GM12873 (cell line): ENCODE data around the gene GABRG2.

Experiments
- CTCF ChIP-seq: IDR thresholded peaks from 2 replicates; pipeline ENCODE4 v1.5.1; 2012; ENCODE audit warnings: low read depth, mild to moderate bottlenecking, moderate library complexity, low read length, control low read depth; ENCODE audit not compliant: insufficient read depth; ENCODE audit errors: missing control alignments

Gene GABRG2

GRCh38 chr5:162067655-162068411, at the start of gene GABRG2:
Gene GABRG2, plus strand, starts transcription at chr5:162067773. Its CDS starts 227 bp downstream, at chr5:162068000.
- no peak for TF ChIP-seq CTCF

GRCh38 chr5:162025312-162025711, 42.3 kb upstream of the GABRG2 start:
- TF ChIP-seq CTCF: no peak

GRCh38 chr5:162026803-162027202, 40.8 kb upstream of the GABRG2 start:
- TF ChIP-seq CTCF: no peak

- TF ChIP-seq CTCF: no peak
Measured at GRCh38 chr5:162037431-162037830, 30.1 kb upstream of the GABRG2 start.

GRCh38 chr5:162047279-162047678, 20.3 kb upstream of the GABRG2 start:
- no peak for TF ChIP-seq CTCF

- no peak for TF ChIP-seq CTCF
Measured at GRCh38 chr5:162052676-162053075, 14.9 kb upstream of the GABRG2 start.

GRCh38 chr5:162067162-162067561, 411 bp upstream of the GABRG2 start:
- TF ChIP-seq CTCF: no peak
